Stomach (tissue), 9 donors: ENCODE measurements around the gene COL27A1. TPM values are rescaled to one million over a fixed set of nuclear protein-coding genes. Genes with fewer than 3 reads are reported as not detected.

Experiments
- DNase-seq, 2 donors: peaks; one replicate each; pipeline versions ENCODE4 v3.0.0 to v3.0.0-alpha.2; 2013 to 2019
- H3K27ac ChIP-seq, 5 donors: fragments of 200-600 bp in 4 of 5; sonication (generic) in 4 of 5; one replicate each; pipeline ENCODE4 v1.5.1; 2013 to 2019; ENCODE audit warnings: mild to moderate bottlenecking in 1 of 5, moderate library complexity in 1 of 5
- H3K27me3 ChIP-seq, 3 donors: fragments of 200-600 bp; sonication (generic); one replicate each; pipeline ENCODE4 v1.5.1; 2017 to 2019; ENCODE audit warnings: mixed run types in 1 of 3
- H3K36me3 ChIP-seq, 4 donors: fragments of 200-600 bp; sonication (generic); 1 replicate in 3 of 4; 2 replicates in 1 of 4; pipeline ENCODE4 v1.5.1; 2016 to 2019
- H3K4me1 ChIP-seq, 4 donors: fragments of 200-600 bp; sonication (generic); one replicate each; pipeline ENCODE4 v1.5.1; 2016 to 2019
- H3K4me3 ChIP-seq, 4 donors: fragments of 200-600 bp; sonication (generic) in 3 of 4; one replicate each; pipeline ENCODE4 v1.5.1; 2016 to 2019; ENCODE audit warnings: mild to moderate bottlenecking in 1 of 4
- H3K9me3 ChIP-seq, 4 donors: fragments of 200-600 bp; sonication (generic); one replicate each; pipeline ENCODE4 v1.5.1; 2016 to 2019
- CTCF ChIP-seq, 7 experiments: fragments of 450-650 bp in 4 of 7; fragments of 200-600 bp in 3 of 7; sonication (generic) in 3 of 7; IDR thresholded peaks; one replicate each; pipeline ENCODE4 v1.5.1; 2016 to 2019; ENCODE audit warnings: antibody characterized with exemption in 7 of 7, control low read depth in 2 of 7, mild to moderate bottlenecking in 1 of 7
- EP300 ChIP-seq: sonication (generic); formaldehyde crosslinking; IDR thresholded peaks from one replicate; pipeline ENCODE4 v1.6.1; 2017; ENCODE audit warnings: antibody characterized with exemption
- POLR2A ChIP-seq, 4 donors: fragments of 450-650 bp; IDR thresholded peaks; one replicate each; pipeline ENCODE4 v1.6.1; 2016; ENCODE audit warnings: antibody characterized with exemption in 4 of 4, control low read depth in 2 of 4, mild to moderate bottlenecking in 1 of 4, moderate library complexity in 1 of 4
- POLR2AphosphoS5 ChIP-seq, 3 donors: sonication (generic); formaldehyde crosslinking; IDR thresholded peaks; one replicate each; pipeline ENCODE4 v1.6.1; 2016; ENCODE audit warnings: antibody characterized with exemption in 3 of 3
- WGBS, 5 donors: extraction: QIAGEN DNeasy Blood & Tissue Kit in 3 of 5; methylation state at CpG; one replicate each; pipeline versions ENCODE4 v1.1.5 to v1.1.7; 2013 to 2018; 5-methylcytosine and 5-hydroxymethylcytosine counted together
- intact Hi-C: fragments of 100-400 bp; cut with DNase I; formaldehyde crosslinking; loops from one replicate; pipeline ENCODE4 v1.15.1; 2023; ENCODE audit warnings: low total_unique reads
- polyA plus RNA-seq, 3 donors: library from polyadenylated mRNA; stranded (reverse); fragments of 200-250 nt; gene quantifications; one replicate each; pipeline ENCODE4 v1.2.3, GENCODE V29; 2013
- total RNA-seq, 5 donors: library from RNA; depleted of rRNA; stranded (reverse); fragments of >200 nt; gene quantifications; one replicate each; pipeline versions ENCODE4 v1.1.0 to v1.2.3, GENCODE V29; 2014 to 2016
- donor health status: healthy with polysubstance abuse.
- donor health status: Bipolar disorder and iron deficiency.
- donor health status: healthy.

COL27A1 gene
- total and polyA plus RNA-seq, 8 donors = 2.9 to 26.3 (median 8.2) TPM

GRCh38 chr9:114176624-114177291, 21.4 kb downstream of the COL27A1 start:
- no peaks in the 10 kb centered on the region for H3K36me3 ChIP-seq
- intact Hi-C loops = no loop called here
- TF ChIP-seq POLR2A (IDR thresholded peaks at IDR 0.05) = no peak
- no peak for TF ChIP-seq EP300
- TF ChIP-seq CTCF (IDR thresholded peaks at IDR 0.05) = no peak
- TF ChIP-seq POLR2AphosphoS5 (IDR thresholded peaks at IDR 0.05) = no peak
- peak overlapping the region in 1 of 5 donors; percentile 56 for H3K27ac ChIP-seq
- H3K27me3 ChIP-seq = no peaks in the 10 kb centered on the region
- 66 to 77% (median 70%) methylated on average over 11 of the region's 11 CpGs for WGBS, 5 donors
- DNase-seq = no peak
- H3K4me1 ChIP-seq = peaks cover 7 to 70% (median 35%) of the 10 kb centered on the region in 4 donors
- no peaks in the 10 kb centered on the region for H3K9me3 ChIP-seq
- no peak overlapping the region for H3K4me3 ChIP-seq

- Histone ChIP-seq H3K27me3 (no peaks in the 10 kb centered on the region), H3K27ac (peak overlapping the region in 1 of 5 donors; percentile 3), H3K36me3 (no peaks in the 10 kb centered on the region), H3K4me1 (peaks cover 7 to 71% (median 35%) of the 10 kb centered on the region in 4 donors), H3K9me3 (no peaks in the 10 kb centered on the region), H3K4me3 (no peak overlapping the region)
- 57 to 68% (median 64%) methylated on average over 6 of the region's 6 CpGs for WGBS, 5 donors
- intact Hi-C loops = no loop called here
- DNase-seq = no peak
- TF ChIP-seq POLR2AphosphoS5 (IDR thresholded peaks at IDR 0.05) = no peak
- no peak for TF ChIP-seq POLR2A (IDR thresholded peaks at IDR 0.05)
- no peak for TF ChIP-seq EP300
Measured at GRCh38 chr9:114177423-114178064, 22.2 kb downstream of the COL27A1 start.

GRCh38 chr9:114178076-114178475, 22.7 kb downstream of the COL27A1 start:
- no peak for DNase-seq
- no peaks in the 10 kb centered on the region for H3K9me3 ChIP-seq
- no peak overlapping the region for H3K4me3 ChIP-seq
- peaks cover 7 to 67% (median 35%) of the 10 kb centered on the region in 4 donors for H3K4me1 ChIP-seq
- H3K27me3 ChIP-seq = no peaks in the 10 kb centered on the region
- intact Hi-C loops = no loop called here
- H3K36me3 ChIP-seq = no peaks in the 10 kb centered on the region
- 82 to 92% (median 87%) methylated on average over 8 of the region's 8 CpGs for WGBS, 5 donors
- TF ChIP-seq EP300 (no peak), CTCF (IDR thresholded peaks at IDR 0.05) (no peak), POLR2AphosphoS5 (IDR thresholded peaks at IDR 0.05) (no peak), POLR2A (IDR thresholded peaks at IDR 0.05) (no peak)
- peak overlapping the region in 2 of 5 donors; percentile 3 to 49 for H3K27ac ChIP-seq

GRCh38 chr9:114178756-114179450, 23.6 kb downstream of the COL27A1 start:
- TF ChIP-seq CTCF (IDR thresholded peaks at IDR 0.05) = no peak
- no peak for TF ChIP-seq POLR2A (IDR thresholded peaks at IDR 0.05)
- no peak for TF ChIP-seq EP300
- no peak for TF ChIP-seq POLR2AphosphoS5 (IDR thresholded peaks at IDR 0.05)
- Histone ChIP-seq H3K4me1 (peaks cover 7 to 64% (median 35%) of the 10 kb centered on the region in 4 donors), H3K27ac (peak overlapping the region in 2 of 5 donors; percentile 7 to 49), H3K4me3 (no peak overlapping the region), H3K27me3 (no peaks in the 10 kb centered on the region), H3K36me3 (no peaks in the 10 kb centered on the region), H3K9me3 (no peaks in the 10 kb centered on the region)
- 81 to 92% (median 88%) methylated on average over 7 to 10 of the region's 10 CpGs for WGBS, 5 donors
- no peak for DNase-seq
- intact Hi-C loops = no loop called here
